ENCODE data around the gene AKAP4.

Gene AKAP4

DNA sequence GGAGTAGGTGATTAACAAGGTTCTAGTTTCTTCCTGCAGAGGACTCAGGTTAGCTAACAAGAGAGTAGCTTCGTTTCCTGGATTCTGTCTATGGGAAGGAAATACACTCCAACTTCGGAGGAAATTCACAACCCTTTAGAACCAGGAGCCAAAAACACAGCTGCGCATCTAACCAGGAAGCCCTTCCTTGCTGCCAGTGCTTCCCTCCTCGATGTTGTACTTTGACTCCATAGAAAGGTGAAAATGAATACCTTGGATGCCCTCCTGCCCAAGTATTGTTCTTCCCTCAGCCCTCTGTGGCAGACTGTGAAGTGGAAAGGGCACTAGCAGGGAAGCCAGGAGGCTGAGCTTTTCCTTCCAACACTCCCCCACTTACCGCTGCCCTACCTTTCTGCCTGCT lies 35.1 kb downstream of the AKAP4 start:
- Histone ChIP-seq H3K4me3 (ENCODE audit: low read length) (no peak overlapping the region), H3K4me1 (ENCODE audit: control insufficient read depth, insufficient read depth, low read length) (peaks cover 7% of the 10 kb centered on the region), H3K9me3 (ENCODE audit: control insufficient read depth, low read length) (no peaks in the 10 kb centered on the region), H3K27me3 (ENCODE audit: control insufficient read depth, insufficient read depth, low read length) (no peaks in the 10 kb centered on the region), H3K9ac (ENCODE audit: low read length) (no peak overlapping the region), H3K36me3 (ENCODE audit: control insufficient read depth, insufficient read depth, low read length) (no peaks in the 10 kb centered on the region)

GRCh38 chrX:50161127-50161526 lies 39.7 kb downstream of the AKAP4 start:
- Histone ChIP-seq H3K36me3 (ENCODE audit: control insufficient read depth, insufficient read depth, low read length) (no peaks in the 10 kb centered on the region), H3K27me3 (ENCODE audit: control insufficient read depth, insufficient read depth, low read length) (no peaks in the 10 kb centered on the region), H3K4me1 (ENCODE audit: control insufficient read depth, insufficient read depth, low read length) (peaks cover 7% of the 10 kb centered on the region), H3K4me3 (ENCODE audit: low read length) (no peak overlapping the region), H3K9ac (ENCODE audit: low read length) (no peak overlapping the region), H3K9me3 (ENCODE audit: control insufficient read depth, low read length) (no peaks in the 10 kb centered on the region)

DNA sequence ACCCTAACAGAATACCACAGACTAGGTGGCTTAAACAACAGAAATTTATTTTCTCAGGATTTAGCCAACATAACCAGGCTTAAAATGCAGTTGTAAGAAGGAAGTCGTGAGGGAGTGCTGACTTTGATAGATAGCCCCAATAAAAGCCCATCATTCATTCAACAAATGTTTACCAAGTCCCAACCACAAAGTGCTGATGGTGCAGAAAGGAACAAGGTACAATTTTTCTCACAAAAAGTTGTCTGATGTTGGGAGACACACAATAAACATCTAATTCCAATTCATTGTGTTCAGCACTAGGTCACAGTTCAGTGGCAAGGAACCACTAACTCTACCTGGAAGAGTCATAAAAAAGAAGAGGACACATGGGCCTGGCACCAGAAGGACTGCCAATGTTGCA lies 42.2 kb downstream of the AKAP4 start:
- H3K9me3 ChIP-seq (ENCODE audit: control insufficient read depth, low read length), result no peaks in the 10 kb centered on the region
- H3K4me1 ChIP-seq (ENCODE audit: control insufficient read depth, insufficient read depth, low read length), result peaks cover 12% of the 10 kb centered on the region
- no peak overlapping the region for H3K9ac ChIP-seq (ENCODE audit: low read length)
- H3K36me3 ChIP-seq (ENCODE audit: control insufficient read depth, insufficient read depth, low read length), result no peaks in the 10 kb centered on the region
- H3K4me3 ChIP-seq (ENCODE audit: low read length), result no peak overlapping the region
- H3K27me3 ChIP-seq (ENCODE audit: control insufficient read depth, insufficient read depth, low read length), result no peaks in the 10 kb centered on the region

- H3K9me3 ChIP-seq (ENCODE audit: control insufficient read depth, low read length), result no peaks in the 10 kb centered on the region
- peaks cover 13% of the 10 kb centered on the region for H3K4me1 ChIP-seq (ENCODE audit: control insufficient read depth, insufficient read depth, low read length)
- H3K9ac ChIP-seq (ENCODE audit: low read length), result no peak overlapping the region
- H3K4me3 ChIP-seq (ENCODE audit: low read length), result no peak overlapping the region
- no peaks in the 10 kb centered on the region for H3K27me3 ChIP-seq (ENCODE audit: control insufficient read depth, insufficient read depth, low read length)
- no peaks in the 10 kb centered on the region for H3K36me3 ChIP-seq (ENCODE audit: control insufficient read depth, insufficient read depth, low read length)
Measured at GRCh38 chrX:50157545-50158135, 43.2 kb downstream of the AKAP4 start.

DNA sequence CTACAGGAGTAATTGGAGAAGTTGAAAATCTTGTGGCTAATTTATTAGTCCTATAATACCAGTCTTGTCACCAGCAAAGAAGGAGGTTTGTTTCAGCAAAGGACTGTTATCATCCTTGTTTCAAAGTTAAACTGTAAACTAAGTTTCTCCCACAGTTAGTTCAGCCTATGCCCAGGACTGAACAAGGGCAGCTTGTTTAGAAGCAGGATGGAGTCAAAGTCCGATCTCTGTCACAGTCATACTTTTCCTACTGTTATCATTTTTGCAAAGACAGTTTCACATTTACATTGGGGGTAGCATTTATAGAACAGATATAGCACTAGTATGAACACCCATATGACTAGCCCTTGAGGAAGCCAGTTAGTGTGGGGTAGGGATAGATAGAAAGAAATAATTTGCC lies 46.4 kb downstream of the AKAP4 start:
- Histone ChIP-seq H3K9me3 (ENCODE audit: control insufficient read depth, low read length) (no peaks in the 10 kb centered on the region), H3K9ac (ENCODE audit: low read length) (no peak overlapping the region), H3K36me3 (ENCODE audit: control insufficient read depth, insufficient read depth, low read length) (no peaks in the 10 kb centered on the region), H3K4me1 (ENCODE audit: control insufficient read depth, insufficient read depth, low read length) (peaks cover 13% of the 10 kb centered on the region), H3K27me3 (ENCODE audit: control insufficient read depth, insufficient read depth, low read length) (no peaks in the 10 kb centered on the region), H3K4me3 (ENCODE audit: low read length) (no peak overlapping the region)

- H3K4me3 ChIP-seq (ENCODE audit: low read length), result no peak overlapping the region
- no peak overlapping the region for H3K9ac ChIP-seq (ENCODE audit: low read length)
- no peaks in the 10 kb centered on the region for H3K36me3 ChIP-seq (ENCODE audit: control insufficient read depth, insufficient read depth, low read length)
- no peaks in the 10 kb centered on the region for H3K9me3 ChIP-seq (ENCODE audit: control insufficient read depth, low read length)
- no peaks in the 10 kb centered on the region for H3K27me3 ChIP-seq (ENCODE audit: control insufficient read depth, insufficient read depth, low read length)
- H3K4me1 ChIP-seq (ENCODE audit: control insufficient read depth, insufficient read depth, low read length), result peaks cover 13% of the 10 kb centered on the region
Measured at GRCh38 chrX:50152456-50152855, 48.4 kb downstream of the AKAP4 start.

DNA sequence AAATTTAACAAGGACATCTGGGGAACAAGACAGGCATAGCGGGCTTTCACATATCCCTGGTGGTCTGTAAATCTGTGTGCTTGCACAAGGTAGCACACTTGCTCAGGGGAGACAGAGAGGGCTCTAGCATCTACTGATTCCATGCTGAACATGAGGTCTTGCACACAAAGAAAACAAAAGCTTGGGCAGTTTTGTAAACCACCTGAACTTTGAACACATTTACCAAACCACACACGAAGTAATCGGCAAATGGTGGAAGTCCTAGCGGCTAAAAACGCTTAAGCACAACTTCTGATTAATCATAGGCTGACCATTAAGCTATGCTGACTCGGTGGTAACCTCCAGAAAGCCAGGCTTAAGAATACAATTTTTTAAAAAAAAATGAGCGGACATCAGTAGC lies 52.8 kb downstream of the AKAP4 start:
- no peaks in the 10 kb centered on the region for H3K27me3 ChIP-seq (ENCODE audit: control insufficient read depth, insufficient read depth, low read length)
- no peaks in the 10 kb centered on the region for H3K36me3 ChIP-seq (ENCODE audit: control insufficient read depth, insufficient read depth, low read length)
- H3K9me3 ChIP-seq (ENCODE audit: control insufficient read depth, low read length), result no peaks in the 10 kb centered on the region
- H3K4me3 ChIP-seq (ENCODE audit: low read length), result no peak overlapping the region
- H3K9ac ChIP-seq (ENCODE audit: low read length), result no peak overlapping the region
- no peaks in the 10 kb centered on the region for H3K4me1 ChIP-seq (ENCODE audit: control insufficient read depth, insufficient read depth, low read length)
